ENCODE data around the gene PDE6B. TPM values are rescaled to one million over a fixed set of nuclear protein-coding genes. Genes with fewer than 3 reads are reported as not detected.
"Not testable (repeated sequence)": the region's sequence is repeated elsewhere in the genome, so short reads cannot be mapped to it uniquely, and the experiment has no call there.

The PDE6B gene
- total RNA-seq, 1 donor from 2014 or later, result 4.1 TPM

- Mint-ChIP-seq H3K4me1 (peaks cover 4% of the 10 kb centered on the region), H3K27me3 (ENCODE audit: low read depth) (no peaks in the 10 kb centered on the region), H3K9me3 (no peaks in the 10 kb centered on the region), H3K27ac (ENCODE audit: unreplicated experiment) (no peak overlapping the region), H3K4me3 (no peak overlapping the region), H3K36me3 (ENCODE audit: low read depth) (no peaks in the 10 kb centered on the region)
- DNase-seq (ENCODE audit: low read depth, low spot score), result no peak
- TF ChIP-seq CTCF (conservative IDR thresholded peaks at IDR 0.05), result no peak
Measured at GRCh38 chr4:637536-638280, 12.3 kb downstream of the PDE6B start.

- not testable (repeated sequence) for H3K9me3 Mint-ChIP-seq; H3K4me1 Mint-ChIP-seq; H3K27me3 Mint-ChIP-seq (ENCODE audit: low read depth); H3K4me3 Mint-ChIP-seq; H3K36me3 Mint-ChIP-seq (ENCODE audit: low read depth); H3K27ac Mint-ChIP-seq (ENCODE audit: unreplicated experiment); DNase-seq (ENCODE audit: low read depth, low spot score)
Measured at GRCh38 chr4:642366-642765, 17.0 kb downstream of the PDE6B start.

GRCh38 chr4:646460-646859 is 21.1 kb downstream of the PDE6B start:
- H3K4me3 Mint-ChIP-seq, result no peak overlapping the region
- no peak for DNase-seq (ENCODE audit: low read depth, low spot score)
- no peaks in the 10 kb centered on the region for H3K4me1 Mint-ChIP-seq
- H3K9me3 Mint-ChIP-seq, result no peaks in the 10 kb centered on the region
- H3K27ac Mint-ChIP-seq (ENCODE audit: unreplicated experiment), result no peak overlapping the region
- peaks cover 8% of the 10 kb centered on the region for H3K27me3 Mint-ChIP-seq (ENCODE audit: low read depth)
- H3K36me3 Mint-ChIP-seq (ENCODE audit: low read depth), result peaks cover 3% of the 10 kb centered on the region
- TF ChIP-seq CTCF (conservative IDR thresholded peaks at IDR 0.05), result no peak

DNA sequence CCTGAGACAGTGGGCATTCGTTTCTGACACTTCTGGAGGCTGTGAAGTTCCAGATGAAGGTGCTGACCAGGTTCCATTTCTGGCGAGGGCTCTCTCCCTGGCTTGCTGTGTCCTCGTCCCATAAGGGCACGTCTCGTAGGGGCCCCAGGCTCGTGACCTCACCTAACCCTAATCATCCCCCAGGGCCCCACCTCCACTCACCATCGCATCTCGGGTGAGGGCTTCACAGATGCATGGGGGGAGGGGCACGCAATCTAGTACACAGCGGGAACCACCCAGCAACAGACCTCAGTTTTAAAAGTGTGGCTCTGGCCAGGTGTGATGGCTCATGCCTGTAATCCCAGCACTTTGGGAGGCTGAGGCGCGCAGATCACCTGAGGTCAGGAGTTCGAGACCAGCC is 22.1 kb downstream of the PDE6B start:
- peaks cover 8% of the 10 kb centered on the region for H3K27me3 Mint-ChIP-seq (ENCODE audit: low read depth)
- no peak overlapping the region for H3K27ac Mint-ChIP-seq (ENCODE audit: unreplicated experiment)
- TF ChIP-seq CTCF (conservative IDR thresholded peaks at IDR 0.05), result no peak
- no peaks in the 10 kb centered on the region for H3K9me3 Mint-ChIP-seq
- H3K36me3 Mint-ChIP-seq (ENCODE audit: low read depth), result peaks cover 3% of the 10 kb centered on the region
- DNase-seq (ENCODE audit: low read depth, low spot score), result no peak
- H3K4me1 Mint-ChIP-seq, result no peaks in the 10 kb centered on the region
- no peak overlapping the region for H3K4me3 Mint-ChIP-seq

DNA sequence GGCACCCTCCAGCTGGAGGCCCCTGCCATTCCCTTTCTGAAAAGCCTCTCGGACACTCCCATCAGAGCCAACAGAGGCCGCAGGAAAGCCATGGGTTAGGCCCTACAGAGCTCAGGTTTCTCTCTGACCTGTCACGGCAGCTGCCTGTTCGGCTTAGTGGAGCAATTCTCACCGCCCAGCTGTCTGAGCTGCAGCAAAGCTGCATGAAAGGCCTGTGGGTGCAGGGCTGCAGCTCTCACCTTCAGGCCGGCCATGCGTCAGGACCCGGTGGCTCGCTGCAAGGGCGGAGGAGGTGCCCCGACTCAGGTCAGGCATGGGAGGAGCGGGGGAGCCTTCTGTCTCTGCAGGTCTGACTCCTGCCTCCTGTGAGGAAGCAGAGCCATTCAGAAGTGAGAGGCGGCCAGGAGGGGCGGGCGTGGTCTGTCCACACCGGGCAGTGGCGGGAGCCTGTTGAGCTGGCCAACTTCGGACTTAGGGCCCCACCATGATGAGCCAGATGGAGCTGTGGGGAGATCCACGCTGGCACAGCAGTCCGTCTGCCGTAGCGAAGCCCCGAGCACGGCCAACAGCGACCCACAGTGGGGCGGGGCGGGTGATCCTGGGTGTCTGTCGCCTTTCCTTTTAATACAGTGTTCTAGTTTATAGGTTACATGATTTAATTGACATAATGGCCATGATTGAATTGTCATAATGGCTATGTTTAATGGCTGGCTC is 23.4 kb downstream of the PDE6B start:
- Mint-ChIP-seq H3K36me3 (ENCODE audit: low read depth) (peaks cover 3% of the 10 kb centered on the region), H3K27me3 (ENCODE audit: low read depth) (peaks cover 5% of the 10 kb centered on the region), H3K9me3 (no peaks in the 10 kb centered on the region), H3K4me1 (no peaks in the 10 kb centered on the region), H3K27ac (ENCODE audit: unreplicated experiment) (no peak overlapping the region), H3K4me3 (no peak overlapping the region)
- no peak for DNase-seq (ENCODE audit: low read depth, low spot score)
- no peak for TF ChIP-seq CTCF (conservative IDR thresholded peaks at IDR 0.05)

GRCh38 chr4:649293-649625 is 23.9 kb downstream of the PDE6B start:
- H3K27ac Mint-ChIP-seq (ENCODE audit: unreplicated experiment), result no peak overlapping the region
- peaks cover 3% of the 10 kb centered on the region for H3K27me3 Mint-ChIP-seq (ENCODE audit: low read depth)
- H3K4me1 Mint-ChIP-seq, result no peaks in the 10 kb centered on the region
- DNase-seq (ENCODE audit: low read depth, low spot score), result no peak
- no peak overlapping the region for H3K4me3 Mint-ChIP-seq
- H3K9me3 Mint-ChIP-seq, result no peaks in the 10 kb centered on the region
- H3K36me3 Mint-ChIP-seq (ENCODE audit: low read depth), result peaks cover 3% of the 10 kb centered on the region
- no peak for TF ChIP-seq CTCF (conservative IDR thresholded peaks at IDR 0.05)
